Brain microvascular endothelial cell (primary cell): ENCODE results near the gene HSPB6.
"Not testable (repeated sequence)": the region's sequence is repeated elsewhere in the genome, so short reads cannot be mapped to it uniquely, and the experiment has no call there.

ENCODE experiments used
- DNase-seq: peaks from one replicate; pipeline ENCODE4 v3.0.0-alpha.2; 2020
- H3K27ac ChIP-seq: fragments of 250-450 bp; sonication (Bioruptor Pico); 2 replicates; pipeline ENCODE4 v1.5.1; 2020; ENCODE audit warnings: mild to moderate bottlenecking, moderate library complexity
- H3K27me3 ChIP-seq: fragments of 250-450 bp; sonication (Bioruptor Pico); replicated peaks from 2 replicates; pipeline ENCODE4 v1.5.1; 2020; ENCODE audit warnings: mild to moderate bottlenecking
- H3K36me3 ChIP-seq: fragments of 250-450 bp; sonication (Bioruptor Pico); replicated peaks from 2 replicates; pipeline ENCODE4 v1.5.1; 2020; ENCODE audit warnings: mild to moderate bottlenecking
- H3K4me3 ChIP-seq: 2 replicates; pipeline ENCODE4 v1.5.1; 2011; ENCODE audit warnings: low read depth, mild to moderate bottlenecking, control low read depth, low read length, moderate library complexity
- CTCF ChIP-seq: IDR thresholded peaks from 2 replicates; pipeline ENCODE4 v1.5.1; 2011; ENCODE audit warnings: low read depth, mild to moderate bottlenecking, moderate library complexity, low read length, control low read depth, inconsistent platforms; ENCODE audit errors: missing control alignments
- in situ Hi-C: cut with HindIII; loops from 2 replicates; pipeline ENCODE4 v1.10.0; 2017; ENCODE audit warnings: low sequenced_read_pairs, low pct_ligation_motif_present

HSPB6 gene

GRCh38 chr19:35796645-35797542, 40.1 kb upstream of the HSPB6 start:
- Histone ChIP-seq H3K4me3 (no peak overlapping the region), H3K27me3 (peaks cover 14% of the 10 kb centered on the region), H3K27ac (no peak overlapping the region), H3K36me3 (no peaks in the 10 kb centered on the region)
- no peak for DNase-seq
- in situ Hi-C loops, result no loop called here
- no peak for TF ChIP-seq CTCF

- H3K27me3 ChIP-seq, result peaks cover 14% of the 10 kb centered on the region
- in situ Hi-C loops, result not testable (repeated sequence)
These were observed 38.7 kb upstream of the HSPB6 start for GRCh38 chr19:35795564-35795963.

GRCh38 chr19:35793381-35794165, 36.7 kb upstream of the HSPB6 start:
- no peak overlapping the region for H3K27ac ChIP-seq
- no peaks in the 10 kb centered on the region for H3K36me3 ChIP-seq
- H3K4me3 ChIP-seq, result no peak overlapping the region
- H3K27me3 ChIP-seq, result peaks cover 14% of the 10 kb centered on the region
- peak; percentile 32 for DNase-seq
- no peak for TF ChIP-seq CTCF
- in situ Hi-C loops, result no loop called here

More at GRCh38 chr19:35795564-35795963, 38.7 kb upstream of the HSPB6 start:
- not testable (repeated sequence) for H3K4me3 ChIP-seq, H3K36me3 ChIP-seq, H3K27ac ChIP-seq, DNase-seq

- Histone ChIP-seq H3K36me3 (no peaks in the 10 kb centered on the region), H3K27me3 (peaks cover 12% of the 10 kb centered on the region), H3K27ac (no peak overlapping the region), H3K4me3 (no peak overlapping the region)
- no peak for TF ChIP-seq CTCF
- no peak for DNase-seq
- in situ Hi-C loops, result no loop called here
These were observed 36.1 kb upstream of the HSPB6 start for GRCh38 chr19:35792888-35793287.

GRCh38 chr19:35792312-35792711, 35.5 kb upstream of the HSPB6 start:
- H3K36me3 ChIP-seq, result no peaks in the 10 kb centered on the region
- in situ Hi-C loops, result no loop called here
- H3K27me3 ChIP-seq, result peaks cover 8% of the 10 kb centered on the region
- H3K27ac ChIP-seq, result no peak overlapping the region
- no peak for TF ChIP-seq CTCF
- DNase-seq, result no peak
- H3K4me3 ChIP-seq, result no peak overlapping the region

- Histone ChIP-seq H3K27me3 (peaks cover 4% of the 10 kb centered on the region), H3K4me3 (no peak overlapping the region), H3K27ac (no peak overlapping the region), H3K36me3 (no peaks in the 10 kb centered on the region)
- in situ Hi-C loops, result no loop called here
- no peak for DNase-seq
- TF ChIP-seq CTCF, result no peak
These were observed 35.0 kb upstream of the HSPB6 start for GRCh38 chr19:35791814-35792279.
